HG03139 (cell line): Measurements from ENCODE around the gene SYCE3.
"Not testable (repeated sequence)": the region's sequence is repeated elsewhere in the genome, so short reads cannot be mapped to it uniquely, and the experiment has no call there.

Experiments
- ATAC-seq: cut with Tn5 transposase; IDR thresholded peaks from one replicate; pipeline ENCODE4 v1.9.1; 2021; ENCODE audit not compliant: unreplicated experiment

Gene SYCE3

GRCh38 chr22:50551160-50551752 lies 11.5 kb downstream of the SYCE3 start:
- no peak for ATAC-seq

- no peak for ATAC-seq
Observed at GRCh38 chr22:50550395-50550794, 12.3 kb downstream of the SYCE3 start.

GRCh38 chr22:50548921-50549790 lies 13.6 kb downstream of the SYCE3 start:
- no peak for ATAC-seq

- ATAC-seq = no peak
Observed at GRCh38 chr22:50548040-50548920, 14.4 kb downstream of the SYCE3 start.

GRCh38 chr22:50547263-50547985 lies 15.3 kb downstream of the SYCE3 start:
- no peak for ATAC-seq

- ATAC-seq = no peak
Observed at GRCh38 chr22:50546326-50547262, 16.1 kb downstream of the SYCE3 start.

- ATAC-seq = no peak
Observed at GRCh38 chr22:50545522-50546325, 17.0 kb downstream of the SYCE3 start, which contains the start of gene KLHDC7B. TSS of gene KLHDC7B (plus strand) at chr22:50545899. CDS start at chr22:50546244, 345 bp downstream.

- ATAC-seq = no peak
Observed at GRCh38 chr22:50544746-50545253, 17.9 kb downstream of the SYCE3 start.

GRCh38 chr22:50544078-50544745 lies 18.5 kb downstream of the SYCE3 start:
- no peak for ATAC-seq

- ATAC-seq = no peak
Observed at GRCh38 chr22:50542416-50542927, 20.2 kb downstream of the SYCE3 start.

GRCh38 chr22:50541667-50542026 lies 21.1 kb downstream of the SYCE3 start:
- ATAC-seq = not testable (repeated sequence)

- ATAC-seq = no peak
Observed at GRCh38 chr22:50540381-50540780, 22.3 kb downstream of the SYCE3 start.

GRCh38 chr22:50537765-50538164 lies 25.0 kb downstream of the SYCE3 start:
- ATAC-seq = no peak

GRCh38 chr22:50536226-50536625 lies 26.5 kb downstream of the SYCE3 start:
- ATAC-seq = no peak

- no peak for ATAC-seq
Observed at GRCh38 chr22:50535113-50535512, 27.6 kb downstream of the SYCE3 start.

- not testable (repeated sequence) for ATAC-seq
Observed at GRCh38 chr22:50533856-50534711, 28.6 kb downstream of the SYCE3 start.
